Measurements from ENCODE around the gene ROBO3.

- TF ChIP-seq ZNF274 (IDR thresholded peaks at IDR 0.05; ENCODE audit: low read length) (no peak), ZNF274 (tag by site-specific recombination; IDR thresholded peaks at IDR 0.05; ENCODE audit: borderline replicate concordance) (no peak), ZNF571 (tag by site-specific recombination; IDR thresholded peaks at IDR 0.05) (no peak), CTCF (tag by site-specific recombination; IDR thresholded peaks at IDR 0.05) (no peak), ZNF654 (tag by site-specific recombination; IDR thresholded peaks at IDR 0.05; ENCODE audit: low read depth) (no peak), PRDM2 (tag by site-specific recombination; IDR thresholded peaks at IDR 0.05; ENCODE audit: borderline replicate concordance) (no peak), YY1 (tag by site-specific recombination; IDR thresholded peaks at IDR 0.05) (no peak)
Measured at GRCh38 chr11:124874571-124875255, 9.5 kb downstream of the ROBO3 start.
